ENCODE results near the gene TES.

GRCh38 chr7:116197360-116197759 is 13.0 kb upstream of the TES start:
- TF ChIP-seq CTCF (optimal IDR thresholded peaks at IDR 0.05 in 1 of 3, IDR thresholded peaks at IDR 0.05 in 1 of 3, conservative IDR thresholded peaks at IDR 0.05 in 1 of 3; ENCODE audit: extremely low read depth in 1 of 3, insufficient read depth in 2 of 3, low read length in 3 of 3) (no peak), EZH2 (IDR thresholded peaks at IDR 0.05; ENCODE audit: low read length) (no peak)
